ENCODE results near the gene TPP1.

GRCh38 chr11:6599449-6599848 is 19.8 kb downstream of the TPP1 start:
- no peak for TF ChIP-seq CTCF (IDR thresholded peaks at IDR 0.05; ENCODE audit: low read depth, low read length)
- no peak for TF ChIP-seq POLR2A (IDR thresholded peaks at IDR 0.05; ENCODE audit: extremely low read depth, insufficient read length)
- TF ChIP-seq MYC (IDR thresholded peaks at IDR 0.05; ENCODE audit: low read depth, low read length) = no peak
- no peak for TF ChIP-seq MAX (IDR thresholded peaks at IDR 0.05; ENCODE audit: low read depth, low read length)

Measured in NB4 (cell line).